ENCODE measurements around the gene SHANK1. TPM values are rescaled to one million over a fixed set of nuclear protein-coding genes. Genes with fewer than 3 reads are reported as not detected.
"Not testable (repeated sequence)": the region's sequence is repeated elsewhere in the genome, so short reads cannot be mapped to it uniquely, and the experiment has no call there.

Gene SHANK1
- polyA plus RNA-seq, result not detected

- peaks cover 0 to 10% (median 3%) of the 10 kb centered on the region in 3 donors for H3K4me1 Mint-ChIP-seq
Observed at GRCh38 chr19:50719566-50719965, at the start of gene SHANK1. SHANK1 (minus strand) TSS chr19:50719802; CDS start chr19:50716919, 2,883 bp downstream.

GRCh38 chr19:50768277-50768676, 48.7 kb upstream of the SHANK1 start:
- Mint-ChIP-seq H3K27me3 (peaks cover 16% of the 10 kb centered on the region), H3K36me3 (no peaks in the 10 kb centered on the region)

More at GRCh38 chr19:50719566-50719965, at the start of gene SHANK1:
- Mint-ChIP-seq H3K27me3 (peaks cover 52% of the 10 kb centered on the region), H3K27ac (no peak within 1 kb of the TSS), H3K4me3 (peak within 1 kb of the TSS in 2 of 4 donors; percentile 28 to 72), H3K9me3 (peaks cover 0 to 12% (median 0%) of the 10 kb centered on the region in 3 donors), H3K36me3 (peaks cover 2% of the 10 kb centered on the region)

GRCh38 chr19:50767263-50767662, 47.7 kb upstream of the SHANK1 start:
- H3K4me3 Mint-ChIP-seq, H3K36me3 Mint-ChIP-seq, H3K9me3 Mint-ChIP-seq, H3K4me1 Mint-ChIP-seq, H3K27ac Mint-ChIP-seq: not testable (repeated sequence)
- H3K27me3 Mint-ChIP-seq, result peaks cover 16% of the 10 kb centered on the region

More at GRCh38 chr19:50768277-50768676, 48.7 kb upstream of the SHANK1 start:
- H3K9me3 Mint-ChIP-seq, result peaks cover 0 to 3% (median 2%) of the 10 kb centered on the region in 3 donors
- H3K4me1 Mint-ChIP-seq, result no peaks in the 10 kb centered on the region
- peak overlapping the region in 1 of 4 donors; percentile 60 for H3K4me3 Mint-ChIP-seq
- no peak overlapping the region for H3K27ac Mint-ChIP-seq

GRCh38 chr19:50766746-50767145, 47.1 kb upstream of the SHANK1 start:
- H3K27me3 Mint-ChIP-seq, result peaks cover 16% of the 10 kb centered on the region
- not testable (repeated sequence) for H3K9me3 Mint-ChIP-seq, H3K36me3 Mint-ChIP-seq, H3K27ac Mint-ChIP-seq, H3K4me1 Mint-ChIP-seq, H3K4me3 Mint-ChIP-seq

GRCh38 chr19:50764409-50764808, 44.8 kb upstream of the SHANK1 start:
- Mint-ChIP-seq H3K4me3 (no peak overlapping the region), H3K9me3 (peaks cover 0 to 3% (median 0%) of the 10 kb centered on the region in 3 donors), H3K36me3 (peaks cover 3% of the 10 kb centered on the region), H3K4me1 (peaks cover 0 to 4% (median 0%) of the 10 kb centered on the region in 3 donors), H3K27me3 (peaks cover 13% of the 10 kb centered on the region), H3K27ac (no peak overlapping the region)

- H3K9me3 Mint-ChIP-seq, H3K4me3 Mint-ChIP-seq, H3K27ac Mint-ChIP-seq, H3K36me3 Mint-ChIP-seq, H3K4me1 Mint-ChIP-seq: not testable (repeated sequence)
- H3K27me3 Mint-ChIP-seq, result peaks cover 13% of the 10 kb centered on the region
Observed at GRCh38 chr19:50763521-50763920, 43.9 kb upstream of the SHANK1 start.

GRCh38 chr19:50761501-50761900, 41.9 kb upstream of the SHANK1 start:
- not testable (repeated sequence) for H3K4me3 Mint-ChIP-seq, H3K27me3 Mint-ChIP-seq, H3K36me3 Mint-ChIP-seq, H3K9me3 Mint-ChIP-seq, H3K4me1 Mint-ChIP-seq, H3K27ac Mint-ChIP-seq

GRCh38 chr19:50759886-50760285, 40.3 kb upstream of the SHANK1 start:
- H3K36me3 Mint-ChIP-seq, result peaks cover 3% of the 10 kb centered on the region
- H3K9me3 Mint-ChIP-seq, result peaks cover 0 to 2% (median 0%) of the 10 kb centered on the region in 3 donors
- H3K4me1 Mint-ChIP-seq, result peaks cover 0 to 4% (median 0%) of the 10 kb centered on the region in 3 donors
- H3K4me3 Mint-ChIP-seq, result no peak overlapping the region
- H3K27me3 Mint-ChIP-seq, result peaks cover 5% of the 10 kb centered on the region
- no peak overlapping the region for H3K27ac Mint-ChIP-seq

- not testable (repeated sequence) for H3K4me3 Mint-ChIP-seq, H3K9me3 Mint-ChIP-seq, H3K36me3 Mint-ChIP-seq, H3K27me3 Mint-ChIP-seq, H3K4me1 Mint-ChIP-seq, H3K27ac Mint-ChIP-seq
Observed at GRCh38 chr19:50759076-50759475, 39.5 kb upstream of the SHANK1 start.

GRCh38 chr19:50757624-50758023, 38.0 kb upstream of the SHANK1 start:
- not testable (repeated sequence) for H3K4me3 Mint-ChIP-seq, H3K36me3 Mint-ChIP-seq, H3K27me3 Mint-ChIP-seq, H3K27ac Mint-ChIP-seq, H3K4me1 Mint-ChIP-seq, H3K9me3 Mint-ChIP-seq

- not testable (repeated sequence) for H3K4me1 Mint-ChIP-seq, H3K27ac Mint-ChIP-seq, H3K4me3 Mint-ChIP-seq, H3K9me3 Mint-ChIP-seq, H3K36me3 Mint-ChIP-seq
- peaks cover 10% of the 10 kb centered on the region for H3K27me3 Mint-ChIP-seq
Observed at GRCh38 chr19:50756244-50756643, 36.6 kb upstream of the SHANK1 start.

- H3K27me3 Mint-ChIP-seq, result peaks cover 13% of the 10 kb centered on the region
- H3K36me3 Mint-ChIP-seq, result no peaks in the 10 kb centered on the region
- H3K4me3 Mint-ChIP-seq, result peak overlapping the region in 1 of 4 donors; percentile 68
- H3K27ac Mint-ChIP-seq, result no peak overlapping the region
- no peaks in the 10 kb centered on the region for H3K9me3 Mint-ChIP-seq
- H3K4me1 Mint-ChIP-seq, result no peaks in the 10 kb centered on the region
Observed at GRCh38 chr19:50753879-50754278, 34.3 kb upstream of the SHANK1 start.

- Mint-ChIP-seq H3K36me3 (peaks cover 2% of the 10 kb centered on the region), H3K9me3 (no peaks in the 10 kb centered on the region), H3K4me1 (no peaks in the 10 kb centered on the region), H3K27ac (no peak overlapping the region), H3K4me3 (no peak overlapping the region), H3K27me3 (peaks cover 13% of the 10 kb centered on the region)
Observed at GRCh38 chr19:50750010-50750409, 30.4 kb upstream of the SHANK1 start.

- no peaks in the 10 kb centered on the region for H3K4me1 Mint-ChIP-seq
- no peaks in the 10 kb centered on the region for H3K9me3 Mint-ChIP-seq
- H3K27me3 Mint-ChIP-seq, result peaks cover 13% of the 10 kb centered on the region
- H3K36me3 Mint-ChIP-seq, result peaks cover 2% of the 10 kb centered on the region
- H3K27ac Mint-ChIP-seq, result no peak overlapping the region
- no peak overlapping the region for H3K4me3 Mint-ChIP-seq
Observed at GRCh38 chr19:50749490-50749889, 29.9 kb upstream of the SHANK1 start.

GRCh38 chr19:50747141-50747540, 27.5 kb upstream of the SHANK1 start:
- not testable (repeated sequence) for H3K36me3 Mint-ChIP-seq, H3K4me1 Mint-ChIP-seq, H3K27me3 Mint-ChIP-seq, H3K27ac Mint-ChIP-seq, H3K9me3 Mint-ChIP-seq, H3K4me3 Mint-ChIP-seq

- Mint-ChIP-seq H3K9me3 (no peaks in the 10 kb centered on the region), H3K27me3 (peaks cover 13% of the 10 kb centered on the region), H3K36me3 (peaks cover 2% of the 10 kb centered on the region), H3K4me3 (no peak overlapping the region), H3K4me1 (no peaks in the 10 kb centered on the region), H3K27ac (no peak overlapping the region)
Observed at GRCh38 chr19:50745221-50745620, 25.6 kb upstream of the SHANK1 start.

GRCh38 chr19:50743537-50743936, 23.9 kb upstream of the SHANK1 start:
- Mint-ChIP-seq H3K4me1 (peaks cover 0 to 2% (median 0%) of the 10 kb centered on the region in 3 donors), H3K27ac (no peak overlapping the region), H3K36me3 (peaks cover 2% of the 10 kb centered on the region), H3K4me3 (no peak overlapping the region), H3K9me3 (peaks cover 0 to 5% (median 0%) of the 10 kb centered on the region in 3 donors), H3K27me3 (peaks cover 14% of the 10 kb centered on the region)
